Keratinocyte (primary cell): ENCODE data around the gene ST8SIA5.

Experiments
- EZH2 ChIP-seq: IDR thresholded peaks from one replicate; pipeline ENCODE4 v1.6.1; 2012; ENCODE audit warnings: inconsistent platforms, mild to moderate bottlenecking, low read length, moderate library complexity
- TF ChIP-seq, protein P1 (sequence below), 3 experiments: IDR thresholded peaks in 1 of 3; conservative IDR thresholded peaks in 1 of 3; optimal IDR thresholded peaks in 1 of 3; 2 replicates in 2 of 3; 3 replicates in 1 of 3; pipeline versions ENCODE3 to v1.5.1; 2011; ENCODE audit warnings: low read length in 3 of 3, mild to moderate bottlenecking in 3 of 3, moderate library complexity in 2 of 3, control low read depth in 1 of 3, inconsistent platforms in 1 of 3; ENCODE audit not compliant: insufficient read depth in 2 of 3; ENCODE audit errors: extremely low read depth in 1 of 3

DNA sequence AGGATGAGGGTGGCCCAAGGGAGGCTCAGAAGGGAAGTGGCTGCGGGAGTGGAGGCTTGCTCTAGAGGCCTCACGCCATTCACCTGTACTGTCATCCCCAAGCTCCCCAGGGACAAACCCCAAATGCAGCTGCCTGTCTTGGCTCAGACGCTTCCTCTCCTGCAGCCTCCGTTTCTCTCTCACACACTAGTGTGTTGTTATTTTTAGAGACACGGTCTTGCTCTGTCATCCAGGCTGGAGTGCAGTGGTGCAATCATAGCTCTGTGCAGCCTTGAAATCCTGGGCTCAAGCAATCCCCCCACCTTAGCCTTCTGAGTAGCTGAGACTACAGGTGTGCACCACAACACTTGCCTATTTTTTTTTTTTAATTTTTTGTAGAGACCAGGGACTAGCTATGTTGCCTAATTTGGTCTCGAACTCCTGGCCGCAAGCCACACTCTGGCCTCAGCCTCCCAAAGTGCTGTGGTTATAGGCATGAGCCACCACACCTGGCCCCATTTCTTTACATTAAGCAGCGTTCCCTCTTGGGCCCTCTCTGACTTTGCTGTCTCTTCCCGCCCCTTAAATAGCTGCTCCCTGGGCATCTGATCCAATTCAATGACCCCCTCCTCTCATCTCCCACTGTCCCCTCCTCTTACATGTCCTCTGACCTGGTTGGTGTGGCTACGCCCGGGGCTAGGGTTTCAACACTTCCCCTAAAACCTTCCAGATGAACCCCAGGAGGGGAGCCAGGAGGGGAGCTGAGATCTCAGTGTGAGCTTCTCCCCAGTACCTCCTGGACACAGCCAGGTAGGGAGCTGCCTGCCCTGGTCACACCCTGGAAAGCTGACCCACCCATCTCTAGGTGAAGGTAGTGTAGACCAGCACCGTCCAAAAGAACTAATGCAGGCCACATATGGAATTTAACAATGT lies 75.8 kb downstream of the ST8SIA5 start:
- TF ChIP-seq, protein P1, sequence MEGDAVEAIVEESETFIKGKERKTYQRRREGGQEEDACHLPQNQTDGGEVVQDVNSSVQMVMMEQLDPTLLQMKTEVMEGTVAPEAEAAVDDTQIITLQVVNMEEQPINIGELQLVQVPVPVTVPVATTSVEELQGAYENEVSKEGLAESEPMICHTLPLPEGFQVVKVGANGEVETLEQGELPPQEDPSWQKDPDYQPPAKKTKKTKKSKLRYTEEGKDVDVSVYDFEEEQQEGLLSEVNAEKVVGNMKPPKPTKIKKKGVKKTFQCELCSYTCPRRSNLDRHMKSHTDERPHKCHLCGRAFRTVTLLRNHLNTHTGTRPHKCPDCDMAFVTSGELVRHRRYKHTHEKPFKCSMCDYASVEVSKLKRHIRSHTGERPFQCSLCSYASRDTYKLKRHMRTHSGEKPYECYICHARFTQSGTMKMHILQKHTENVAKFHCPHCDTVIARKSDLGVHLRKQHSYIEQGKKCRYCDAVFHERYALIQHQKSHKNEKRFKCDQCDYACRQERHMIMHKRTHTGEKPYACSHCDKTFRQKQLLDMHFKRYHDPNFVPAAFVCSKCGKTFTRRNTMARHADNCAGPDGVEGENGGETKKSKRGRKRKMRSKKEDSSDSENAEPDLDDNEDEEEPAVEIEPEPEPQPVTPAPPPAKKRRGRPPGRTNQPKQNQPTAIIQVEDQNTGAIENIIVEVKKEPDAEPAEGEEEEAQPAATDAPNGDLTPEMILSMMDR (optimal IDR thresholded peaks at IDR 0.05 in 1 of 3, IDR thresholded peaks at IDR 0.05 in 1 of 3, conservative IDR thresholded peaks at IDR 0.05 in 1 of 3; ENCODE audit: extremely low read depth in 1 of 3, insufficient read depth in 2 of 3, low read length in 3 of 3): no peak
- TF ChIP-seq EZH2: no peak
